ENCODE measurements around the gene HLA-DPA1. TPM values are rescaled to one million over a fixed set of nuclear protein-coding genes. Genes with fewer than 3 reads are reported as not detected.

The HLA-DPA1 gene
- total RNA-seq, 1 experiment from 2014 or later: 46.4 TPM

DNA sequence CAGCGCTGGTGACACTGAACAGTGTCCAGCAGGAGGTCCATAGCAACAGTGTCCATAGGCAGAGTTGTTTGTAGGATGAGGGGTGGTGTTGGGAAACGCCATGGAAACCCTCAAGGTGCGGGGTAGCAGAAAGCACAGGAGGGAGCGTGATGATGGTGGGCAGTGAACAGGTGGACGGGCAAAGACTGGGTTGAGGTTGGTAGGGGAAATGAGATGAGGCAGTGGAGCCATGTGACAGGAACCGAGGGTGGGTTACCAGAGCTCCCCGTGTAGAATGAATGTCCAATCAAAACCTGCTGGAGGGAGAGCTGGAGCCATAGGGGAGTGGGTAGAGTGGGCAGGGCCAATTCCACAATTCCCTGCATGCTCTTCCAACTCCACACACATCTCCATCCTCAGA, 40.3 kb upstream of the HLA-DPA1 start:
- Mint-ChIP-seq H3K36me3 (ENCODE audit: insufficient read depth, unreplicated experiment) (no peaks in the 10 kb centered on the region), H3K4me3 (ENCODE audit: low read depth, unreplicated experiment) (no peak overlapping the region), H3K9me3 (ENCODE audit: low read depth, unreplicated experiment) (no peaks in the 10 kb centered on the region), H3K27me3 (ENCODE audit: unreplicated experiment) (peaks cover 94% of the 10 kb centered on the region), H3K27ac (ENCODE audit: unreplicated experiment) (no peak overlapping the region), H3K4me1 (ENCODE audit: low read depth, unreplicated experiment) (no peaks in the 10 kb centered on the region)
- no TSS peak for BruUV-seq (replicated peaks)
- intact Hi-C loops (cut with micrococcal nuclease; ENCODE audit: unreplicated experiment): no loop called here
- TF ChIP-seq, protein P1, sequence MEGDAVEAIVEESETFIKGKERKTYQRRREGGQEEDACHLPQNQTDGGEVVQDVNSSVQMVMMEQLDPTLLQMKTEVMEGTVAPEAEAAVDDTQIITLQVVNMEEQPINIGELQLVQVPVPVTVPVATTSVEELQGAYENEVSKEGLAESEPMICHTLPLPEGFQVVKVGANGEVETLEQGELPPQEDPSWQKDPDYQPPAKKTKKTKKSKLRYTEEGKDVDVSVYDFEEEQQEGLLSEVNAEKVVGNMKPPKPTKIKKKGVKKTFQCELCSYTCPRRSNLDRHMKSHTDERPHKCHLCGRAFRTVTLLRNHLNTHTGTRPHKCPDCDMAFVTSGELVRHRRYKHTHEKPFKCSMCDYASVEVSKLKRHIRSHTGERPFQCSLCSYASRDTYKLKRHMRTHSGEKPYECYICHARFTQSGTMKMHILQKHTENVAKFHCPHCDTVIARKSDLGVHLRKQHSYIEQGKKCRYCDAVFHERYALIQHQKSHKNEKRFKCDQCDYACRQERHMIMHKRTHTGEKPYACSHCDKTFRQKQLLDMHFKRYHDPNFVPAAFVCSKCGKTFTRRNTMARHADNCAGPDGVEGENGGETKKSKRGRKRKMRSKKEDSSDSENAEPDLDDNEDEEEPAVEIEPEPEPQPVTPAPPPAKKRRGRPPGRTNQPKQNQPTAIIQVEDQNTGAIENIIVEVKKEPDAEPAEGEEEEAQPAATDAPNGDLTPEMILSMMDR (IDR thresholded peaks at IDR 0.05; ENCODE audit: unreplicated experiment): no peak
- CTCF ChIA-PET: no interaction called here
- DNase-seq: no peak

DNA sequence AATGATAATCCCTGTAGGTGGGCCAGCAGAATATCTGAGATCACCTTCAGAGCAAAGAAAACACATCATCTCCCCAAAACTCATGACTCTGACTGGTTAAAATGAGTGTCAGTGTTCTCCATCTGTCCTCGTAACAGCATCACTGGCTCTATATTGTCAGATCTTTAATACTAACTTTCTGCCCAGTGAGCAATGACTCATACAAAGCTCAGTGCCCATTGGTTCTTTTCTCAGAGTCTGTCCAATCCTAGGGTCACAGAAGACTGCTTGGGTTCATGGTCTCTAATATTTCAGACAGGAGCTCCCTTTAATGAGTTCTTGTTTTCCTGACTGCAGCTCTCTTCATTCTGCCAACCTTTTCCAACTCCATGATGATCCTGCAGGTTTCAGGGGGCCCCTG, 38.7 kb upstream of the HLA-DPA1 start:
- TF ChIP-seq, protein P1 (IDR thresholded peaks at IDR 0.05; ENCODE audit: unreplicated experiment): no peak
- peak; percentile 62 for DNase-seq
- intact Hi-C loops (cut with micrococcal nuclease; ENCODE audit: unreplicated experiment): no loop called here
- H3K4me3 Mint-ChIP-seq (ENCODE audit: low read depth, unreplicated experiment): no peak overlapping the region
- H3K9me3 Mint-ChIP-seq (ENCODE audit: low read depth, unreplicated experiment): no peaks in the 10 kb centered on the region
- no peak overlapping the region for H3K27ac Mint-ChIP-seq (ENCODE audit: unreplicated experiment)
- no peaks in the 10 kb centered on the region for H3K36me3 Mint-ChIP-seq (ENCODE audit: insufficient read depth, unreplicated experiment)
- BruUV-seq (replicated peaks): no TSS peak
- H3K27me3 Mint-ChIP-seq (ENCODE audit: unreplicated experiment): peaks cover 99% of the 10 kb centered on the region
- CTCF ChIA-PET: interaction anchor here (0.6 to 1.3 kb wide), 10 partner anchors 9 to 308 kb away, joined by 3 to 8 read pairs (median 4); partner anchors contain the start of genes HLA-DPB1 and TAP2
- H3K4me1 Mint-ChIP-seq (ENCODE audit: low read depth, unreplicated experiment): no peaks in the 10 kb centered on the region

DNA sequence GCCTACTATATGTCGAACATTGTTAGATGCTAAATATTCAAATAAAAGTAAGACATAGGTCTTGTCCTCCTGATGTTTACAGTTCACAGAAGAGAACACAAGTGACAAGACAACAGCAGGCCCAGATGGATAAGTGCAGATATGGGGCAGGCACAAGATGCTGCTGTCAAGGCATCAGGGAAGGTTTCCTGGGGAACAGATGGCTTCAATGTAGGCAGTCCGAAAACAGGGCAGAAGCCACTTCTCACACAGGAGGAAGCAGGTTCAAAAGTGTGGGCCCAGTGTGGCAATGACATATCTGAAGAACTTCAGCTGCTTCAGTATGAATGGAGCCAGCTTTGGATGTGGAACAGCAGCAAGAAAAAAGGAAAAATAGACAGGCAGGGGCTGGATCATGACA, 34.9 kb upstream of the HLA-DPA1 start:
- Mint-ChIP-seq H3K9me3 (ENCODE audit: low read depth, unreplicated experiment) (peaks cover 5% of the 10 kb centered on the region), H3K36me3 (ENCODE audit: insufficient read depth, unreplicated experiment) (no peaks in the 10 kb centered on the region), H3K27ac (ENCODE audit: unreplicated experiment) (no peak overlapping the region), H3K4me1 (ENCODE audit: low read depth, unreplicated experiment) (no peaks in the 10 kb centered on the region), H3K4me3 (ENCODE audit: low read depth, unreplicated experiment) (no peak overlapping the region), H3K27me3 (ENCODE audit: unreplicated experiment) (peaks cover 98% of the 10 kb centered on the region)
- no peak for DNase-seq
- CTCF ChIA-PET: no interaction called here
- no TSS peak for BruUV-seq (replicated peaks)
- intact Hi-C loops (cut with micrococcal nuclease; ENCODE audit: unreplicated experiment): no loop called here
- TF ChIP-seq, protein P1 (IDR thresholded peaks at IDR 0.05; ENCODE audit: unreplicated experiment): no peak

DNA sequence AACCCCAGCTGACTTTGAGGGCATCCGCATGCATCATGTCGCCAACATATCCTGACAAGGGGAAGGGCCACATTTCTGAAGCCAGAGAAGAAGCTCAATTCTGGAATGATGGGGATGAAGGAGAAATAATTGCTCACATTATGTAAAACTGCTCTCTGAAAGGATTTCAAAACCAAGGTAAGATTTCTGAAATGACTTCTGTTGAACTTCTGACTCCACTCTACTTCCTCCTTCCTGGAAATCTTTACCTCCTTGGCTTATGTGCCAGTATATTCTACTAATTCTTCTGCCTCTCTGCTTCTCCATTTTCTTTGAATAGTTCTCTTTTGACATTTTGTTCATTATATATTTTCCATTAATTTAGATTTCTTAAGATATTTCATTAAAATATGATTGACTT, 34.2 kb upstream of the HLA-DPA1 start:
- Mint-ChIP-seq H3K4me1 (ENCODE audit: low read depth, unreplicated experiment) (no peaks in the 10 kb centered on the region), H3K4me3 (ENCODE audit: low read depth, unreplicated experiment) (no peak overlapping the region), H3K27me3 (ENCODE audit: unreplicated experiment) (peaks cover 93% of the 10 kb centered on the region), H3K27ac (ENCODE audit: unreplicated experiment) (no peak overlapping the region), H3K9me3 (ENCODE audit: low read depth, unreplicated experiment) (peaks cover 5% of the 10 kb centered on the region), H3K36me3 (ENCODE audit: insufficient read depth, unreplicated experiment) (no peaks in the 10 kb centered on the region)
- CTCF ChIA-PET: interaction anchor here (0.6 kb wide), 2 partner anchors 38 to 145 kb away, joined by 4 to 5 read pairs; no protein-coding TSS in a partner anchor
- DNase-seq: no peak
- TF ChIP-seq, protein P1 (IDR thresholded peaks at IDR 0.05; ENCODE audit: unreplicated experiment): no peak
- BruUV-seq (replicated peaks): no TSS peak
- intact Hi-C loops (cut with micrococcal nuclease; ENCODE audit: unreplicated experiment): no loop called here

All from Calu3 (cell line).